Osteoblast (primary cell): ENCODE data around the gene ARHGEF9. TPM values are rescaled to one million over a fixed set of nuclear protein-coding genes. Genes with fewer than 3 reads are reported as not detected.

Source experiments
- DNase-seq: peaks from one replicate; pipeline ENCODE4 v3.0.0; 2011; ENCODE audit warnings: low spot score, mixed read lengths; ENCODE audit not compliant: insufficient read length; ENCODE audit errors: missing footprints
- H2AFZ ChIP-seq: 2 replicates; pipeline ENCODE4 v1.6.0; 2011; ENCODE audit warnings: mild to moderate bottlenecking, low read length
- H3K27ac ChIP-seq: 2 replicates; pipeline ENCODE4 v1.5.1; 2011; ENCODE audit warnings: mild to moderate bottlenecking, low read depth, low read length, moderate library complexity
- H3K27me3 ChIP-seq: 2 replicates; pipeline ENCODE4 v1.6.0; 2012; ENCODE audit warnings: mild to moderate bottlenecking, control low read depth, inconsistent platforms, low read length, moderate library complexity; ENCODE audit not compliant: insufficient read depth
- H3K36me3 ChIP-seq: 2 replicates; pipeline ENCODE4 v1.5.1; 2011; ENCODE audit warnings: mild to moderate bottlenecking, low read length, control low read depth, moderate library complexity; ENCODE audit not compliant: insufficient read depth
- H3K4me1 ChIP-seq: 2 replicates; pipeline ENCODE4 v1.5.1; 2011; ENCODE audit warnings: mild to moderate bottlenecking, low read length, control low read depth, moderate library complexity; ENCODE audit not compliant: insufficient read depth
- H3K4me2 ChIP-seq: 2 replicates; pipeline ENCODE4 v1.6.0; 2011; ENCODE audit warnings: mild to moderate bottlenecking, low read length; ENCODE audit not compliant: insufficient read depth
- H3K4me3 ChIP-seq: fragments of 200-600 bp; sonication (generic); 3 replicates; pipeline ENCODE4 v1.5.1; 2012; ENCODE audit warnings: mild to moderate bottlenecking, low read length, inconsistent platforms; ENCODE audit not compliant: insufficient read depth
- H3K79me2 ChIP-seq: 2 replicates; pipeline ENCODE4 v1.6.0; 2012; ENCODE audit warnings: mild to moderate bottlenecking, low read length, control low read depth, inconsistent platforms; ENCODE audit not compliant: insufficient read depth
- H3K9me3 ChIP-seq: 2 replicates; pipeline ENCODE4 v1.5.1; 2011; ENCODE audit warnings: low read depth, low read length, control low read depth
- H4K20me1 ChIP-seq: 2 replicates; pipeline ENCODE4 v1.6.0; 2012; ENCODE audit warnings: mild to moderate bottlenecking, low read length, control low read depth; ENCODE audit not compliant: insufficient read depth
- CTCF ChIP-seq: IDR thresholded peaks from 2 replicates; pipeline ENCODE4 v1.5.1; 2011; ENCODE audit warnings: mild to moderate bottlenecking, low read depth, low read length, moderate library complexity; ENCODE audit errors: extremely low read depth
- total RNA-seq: library from RNA; depleted of rRNA; stranded (reverse); fragments of >200 nt; gene quantifications from 2 replicates; pipeline ENCODE4 v1.2.3, GENCODE V29; 2012

The ARHGEF9 gene
- total RNA-seq, 1 donor: 16.3 TPM

GRCh38 chrX:63764946-63765345, 20.1 kb downstream of the ARHGEF9 start:
- no peak overlapping the region for H2AFZ ChIP-seq
- no peaks in the 10 kb centered on the region for H3K9me3 ChIP-seq
- no peak for DNase-seq
- no peak overlapping the region for H3K27ac ChIP-seq
- no peaks in the 10 kb centered on the region for H3K27me3 ChIP-seq
- no peaks in the 10 kb centered on the region for H4K20me1 ChIP-seq
- H3K4me1 ChIP-seq: no peaks in the 10 kb centered on the region
- no peak overlapping the region for H3K4me3 ChIP-seq
- no peaks in the 10 kb centered on the region for H3K36me3 ChIP-seq
- no peak overlapping the region for H3K4me2 ChIP-seq
- no peaks in the 10 kb centered on the region for H3K79me2 ChIP-seq
- no peak for TF ChIP-seq CTCF

DNA sequence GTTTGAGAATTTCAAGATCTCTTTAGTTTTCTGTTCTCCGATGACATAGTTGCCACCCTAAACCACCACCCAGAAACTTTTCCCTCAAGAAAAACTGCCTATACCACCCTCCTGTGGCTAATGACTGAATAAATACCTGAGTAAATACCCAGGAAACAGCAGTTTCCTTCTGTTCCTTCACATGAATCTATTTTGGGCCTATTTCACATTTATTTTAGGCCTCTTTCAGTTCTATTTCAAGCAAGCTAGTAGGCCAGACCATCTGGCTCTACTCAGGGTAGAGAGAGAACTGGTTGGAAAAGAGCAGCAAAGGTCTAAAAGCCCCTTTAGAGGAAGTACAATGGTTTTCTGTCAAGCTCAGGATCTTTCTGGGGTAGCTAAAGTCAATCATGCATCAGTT, 23.4 kb downstream of the ARHGEF9 start:
- Histone ChIP-seq H3K9me3 (no peaks in the 10 kb centered on the region), H3K79me2 (no peaks in the 10 kb centered on the region), H3K27me3 (no peaks in the 10 kb centered on the region), H3K27ac (no peak overlapping the region), H4K20me1 (no peaks in the 10 kb centered on the region), H3K4me1 (no peaks in the 10 kb centered on the region), H3K4me3 (no peak overlapping the region), H3K36me3 (no peaks in the 10 kb centered on the region), H3K4me2 (no peak overlapping the region), H2AFZ (peak overlapping the region; percentile 12)
- no peak for DNase-seq
- TF ChIP-seq CTCF: no peak

DNA sequence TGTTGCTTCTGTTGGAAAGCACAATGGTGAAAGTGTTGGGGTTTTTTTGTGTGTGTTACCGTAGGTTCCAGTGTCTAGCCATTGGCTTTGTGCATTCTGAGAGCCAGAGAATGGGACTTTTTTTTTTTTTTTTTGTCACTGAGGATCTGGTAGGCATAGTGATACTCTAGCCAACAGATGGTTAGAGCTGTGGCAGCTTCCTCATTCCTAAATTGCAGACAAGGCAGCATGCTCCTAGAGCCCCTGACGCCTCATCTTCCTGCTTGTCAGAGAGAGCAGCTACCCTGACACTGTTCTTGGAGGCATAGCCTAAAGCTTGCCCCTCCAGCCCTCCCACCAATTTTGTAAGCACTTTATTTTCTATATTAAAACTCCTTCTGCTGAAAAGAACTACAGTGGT, 27.0 kb downstream of the ARHGEF9 start:
- Histone ChIP-seq H3K36me3 (no peaks in the 10 kb centered on the region), H3K4me3 (no peak overlapping the region), H4K20me1 (no peaks in the 10 kb centered on the region), H3K4me2 (no peak overlapping the region), H2AFZ (no peak overlapping the region), H3K27ac (no peak overlapping the region), H3K27me3 (no peaks in the 10 kb centered on the region), H3K9me3 (no peaks in the 10 kb centered on the region), H3K79me2 (peaks cover 7% of the 10 kb centered on the region), H3K4me1 (no peaks in the 10 kb centered on the region)
- TF ChIP-seq CTCF: no peak
- no peak for DNase-seq

GRCh38 chrX:63755892-63756291, 29.1 kb downstream of the ARHGEF9 start:
- H3K36me3 ChIP-seq: no peaks in the 10 kb centered on the region
- H4K20me1 ChIP-seq: no peaks in the 10 kb centered on the region
- DNase-seq: no peak
- no peaks in the 10 kb centered on the region for H3K27me3 ChIP-seq
- no peaks in the 10 kb centered on the region for H3K4me1 ChIP-seq
- H3K27ac ChIP-seq: no peak overlapping the region
- peak overlapping the region; percentile 59 for H2AFZ ChIP-seq
- TF ChIP-seq CTCF: no peak
- peak overlapping the region; percentile 80 for H3K4me3 ChIP-seq
- peaks cover 26% of the 10 kb centered on the region for H3K79me2 ChIP-seq
- H3K9me3 ChIP-seq: no peaks in the 10 kb centered on the region
- peak overlapping the region; percentile 73 for H3K4me2 ChIP-seq
